Fibroblast of skin of right quadriceps (primary cell): ENCODE data around the gene CHMP4A.

Experiments used
- DNase-seq: peaks from one replicate; pipeline ENCODE4 v3.0.0-alpha.2; 2013

CHMP4A gene

DNA sequence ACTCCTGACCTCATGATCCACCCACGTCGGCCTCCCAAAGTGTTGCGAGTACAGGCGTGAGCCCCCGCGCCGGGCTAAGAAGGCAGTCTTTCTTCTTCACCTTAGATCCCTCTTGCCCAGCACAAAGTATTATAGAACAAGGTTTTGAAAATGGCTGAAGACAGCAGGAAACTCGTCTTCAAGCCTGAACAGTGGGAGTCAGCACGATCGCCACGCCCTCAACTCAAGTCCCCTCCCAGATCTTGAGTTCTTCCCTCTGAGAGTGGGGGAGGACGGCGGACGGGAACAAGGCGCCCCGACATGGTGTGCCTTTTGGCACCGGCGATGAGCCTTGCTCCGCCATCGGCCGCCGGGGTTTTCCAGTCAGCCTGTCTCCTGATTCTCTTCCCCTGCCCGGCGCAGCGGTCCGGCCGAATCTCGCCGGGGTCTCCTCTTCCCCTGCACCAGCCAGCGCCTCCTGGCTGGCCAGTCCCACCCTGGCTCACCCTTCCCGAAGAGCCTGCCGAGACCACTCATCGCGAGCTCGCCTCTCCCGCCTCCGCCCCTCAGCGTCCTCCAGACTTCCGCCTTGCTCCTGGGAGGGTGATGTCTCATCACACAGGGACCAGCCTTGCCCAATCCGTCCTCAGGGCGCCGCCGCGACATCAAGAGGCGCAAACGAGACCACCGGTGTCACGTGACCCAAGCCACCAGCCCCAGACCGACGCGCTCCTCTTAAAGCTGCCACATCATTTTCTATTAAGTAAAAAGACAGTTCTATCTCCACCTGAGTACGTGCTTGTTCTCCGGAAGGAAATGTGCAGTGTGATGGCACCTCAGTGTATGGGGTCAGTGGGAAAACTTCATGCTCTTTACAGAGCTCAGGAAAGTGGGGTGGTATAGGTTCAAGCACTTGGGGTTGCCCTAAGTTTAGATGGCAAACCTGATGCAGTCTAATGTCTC is at the start of gene CHMP4A:
CHMP4A (minus strand) TSS at position 565 of the 942 bp plus-strand sequence; CDS start at position 516, 49 bp downstream.
- DNase-seq = peak; percentile 99

DNA sequence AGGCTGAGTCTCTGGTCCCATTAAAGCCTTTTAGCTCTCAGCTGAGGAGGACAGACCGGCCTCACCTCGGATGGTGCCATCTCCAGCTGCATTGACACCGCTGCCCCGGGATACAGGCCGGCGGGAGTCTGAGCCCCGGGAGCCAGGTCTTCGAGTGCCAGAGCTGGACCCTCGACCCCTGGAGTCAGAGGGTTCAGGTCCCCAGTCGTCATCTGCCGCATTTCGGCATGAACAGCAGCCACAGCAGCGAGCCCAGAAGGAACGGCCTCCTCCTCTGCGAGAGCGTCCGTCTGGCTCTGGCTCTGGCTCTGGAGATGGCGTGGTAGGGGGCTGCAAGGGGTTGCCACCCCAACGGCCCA is 48.7 kb upstream of the CHMP4A start:
- DNase-seq = no peak

- DNase-seq = no peak
Observed at GRCh38 chr14:24261256-24261968, 48.1 kb upstream of the CHMP4A start.

- DNase-seq = no peak
Observed at GRCh38 chr14:24260780-24261157, 47.5 kb upstream of the CHMP4A start.

DNA sequence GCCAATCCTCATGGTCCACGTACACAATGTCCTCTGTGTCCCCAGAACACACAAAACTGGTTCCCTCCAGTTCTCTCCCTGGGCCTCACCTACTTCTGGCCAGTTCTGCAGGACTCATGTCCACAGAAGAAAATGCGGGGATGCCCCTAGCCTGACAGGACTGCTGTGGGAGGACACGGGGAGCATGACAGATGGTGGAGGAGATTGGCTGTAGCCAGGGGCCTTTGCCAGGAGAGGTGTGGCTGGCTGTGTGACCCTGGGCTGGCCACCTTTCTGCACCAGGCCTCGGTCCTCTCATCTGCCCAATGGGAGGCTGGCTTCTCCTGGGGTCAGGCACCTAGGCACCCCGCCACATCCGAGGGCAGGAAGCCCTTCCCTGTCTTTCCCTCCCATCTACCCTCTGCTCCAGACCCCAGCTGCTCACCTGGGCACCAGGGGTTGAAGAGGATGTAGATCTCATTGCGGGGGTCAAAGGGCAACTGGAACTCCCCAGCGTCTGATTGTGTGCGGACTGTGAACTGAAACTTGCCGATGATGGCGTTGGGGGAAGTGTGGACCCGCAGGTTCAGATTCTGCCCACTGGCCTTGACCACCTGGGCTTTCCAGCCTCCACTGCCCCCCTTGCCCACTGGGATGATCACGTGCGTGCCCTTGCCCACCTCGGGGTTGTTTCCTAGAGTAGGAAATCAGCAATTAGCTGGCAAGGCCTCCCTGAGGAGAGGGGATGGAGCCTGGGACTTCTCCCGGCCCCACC is 46.9 kb upstream of the CHMP4A start:
- no peak for DNase-seq

DNA sequence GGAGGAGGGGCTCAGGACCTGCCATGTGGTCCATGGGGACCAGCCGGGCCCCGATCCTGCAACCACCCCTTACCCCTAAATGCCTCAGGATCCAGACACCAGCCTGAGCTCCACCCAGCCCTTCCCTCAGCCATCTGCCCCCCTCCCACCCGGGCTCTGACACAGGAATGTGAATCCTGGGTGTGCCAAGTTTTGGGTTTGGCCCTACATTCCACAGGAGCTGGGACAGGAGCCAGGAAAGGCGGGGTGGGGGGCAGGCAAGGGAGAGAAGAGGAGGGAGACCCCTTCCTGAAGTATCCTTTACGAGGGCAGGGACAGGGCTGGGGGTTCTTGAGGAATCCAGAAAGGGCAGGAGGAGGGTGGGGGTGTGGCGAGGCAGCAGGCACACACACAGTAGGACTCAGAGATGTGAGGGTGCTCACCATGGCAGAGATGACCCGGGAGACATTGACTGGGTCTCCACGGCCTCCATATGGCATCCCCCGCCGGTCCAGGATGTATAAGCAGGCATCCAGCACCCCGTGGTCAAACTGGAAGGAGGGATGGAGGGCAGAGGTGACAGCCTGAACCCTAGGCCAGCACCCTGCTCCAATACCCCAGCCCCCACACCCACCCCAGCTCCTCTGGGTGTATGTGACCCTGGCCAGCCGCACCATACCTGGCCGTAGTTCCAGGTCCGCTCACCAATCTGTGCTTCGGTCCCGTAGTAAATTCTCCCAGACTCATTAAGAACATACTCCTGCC is 46.2 kb upstream of the CHMP4A start:
- peak; percentile 76 for DNase-seq

DNA sequence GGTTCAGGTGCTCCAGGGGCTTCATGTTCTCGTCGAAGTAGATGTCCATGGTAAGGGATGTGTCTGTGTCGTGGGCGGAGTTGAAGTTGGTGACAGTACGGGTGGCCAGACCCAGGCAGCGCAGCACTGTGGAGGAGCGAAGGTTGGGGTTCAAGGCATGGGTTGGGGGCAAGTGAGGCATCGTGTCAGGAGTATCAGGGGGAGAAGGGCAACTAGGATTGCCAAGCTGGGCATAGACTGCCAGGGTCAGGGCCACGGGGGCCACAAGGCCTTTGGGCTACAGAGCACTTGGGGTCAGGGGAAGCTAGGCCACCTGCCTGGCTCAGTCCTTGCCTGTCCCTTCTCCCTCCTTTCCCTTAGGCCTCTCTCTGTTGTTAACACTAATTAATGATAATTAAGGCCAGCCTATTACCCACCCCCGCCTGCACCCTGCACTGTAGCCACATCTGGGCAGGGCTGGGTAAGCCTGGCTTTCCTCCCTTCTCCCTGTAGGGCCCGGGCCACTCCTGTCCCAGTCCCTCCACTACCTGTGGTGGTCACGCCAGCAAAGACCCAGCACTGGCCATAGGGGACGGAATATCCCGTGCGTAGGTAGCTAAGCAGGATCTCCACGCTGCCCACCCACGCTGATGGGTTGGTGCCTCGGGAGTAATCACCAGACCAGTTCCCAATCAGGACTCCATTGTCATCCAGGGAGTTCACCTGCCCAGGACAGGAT is 45.4 kb upstream of the CHMP4A start:
- DNase-seq = no peak

GRCh38 chr14:24258119-24258518 is 44.8 kb upstream of the CHMP4A start:
- DNase-seq = no peak

- DNase-seq = no peak
Observed at GRCh38 chr14:24256960-24257359, 43.7 kb upstream of the CHMP4A start.

GRCh38 chr14:24255931-24256711 is 42.8 kb upstream of the CHMP4A start:
- no peak for DNase-seq

DNA sequence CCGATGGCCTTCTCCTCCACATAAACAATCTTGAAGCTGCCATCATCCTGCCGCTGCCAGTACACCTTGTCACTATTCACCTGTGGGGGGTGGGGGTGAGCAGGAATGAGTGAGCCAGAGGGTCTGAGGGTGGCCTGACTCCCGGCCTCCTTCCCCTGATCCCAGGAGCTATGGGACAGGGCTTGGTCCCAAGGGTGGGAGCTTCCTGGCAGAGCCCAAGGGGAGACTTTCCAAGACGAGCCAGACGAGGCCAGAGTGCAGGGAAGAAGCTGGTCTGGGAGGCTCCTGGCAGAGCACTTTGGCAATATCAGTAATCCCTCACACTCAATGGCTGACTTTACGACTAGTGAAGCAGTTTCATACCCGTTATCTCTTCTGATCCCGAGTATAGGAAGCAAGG is 42.1 kb upstream of the CHMP4A start:
- no peak for DNase-seq

- no peak for DNase-seq
Observed at GRCh38 chr14:24254630-24255392, 41.5 kb upstream of the CHMP4A start.

DNA sequence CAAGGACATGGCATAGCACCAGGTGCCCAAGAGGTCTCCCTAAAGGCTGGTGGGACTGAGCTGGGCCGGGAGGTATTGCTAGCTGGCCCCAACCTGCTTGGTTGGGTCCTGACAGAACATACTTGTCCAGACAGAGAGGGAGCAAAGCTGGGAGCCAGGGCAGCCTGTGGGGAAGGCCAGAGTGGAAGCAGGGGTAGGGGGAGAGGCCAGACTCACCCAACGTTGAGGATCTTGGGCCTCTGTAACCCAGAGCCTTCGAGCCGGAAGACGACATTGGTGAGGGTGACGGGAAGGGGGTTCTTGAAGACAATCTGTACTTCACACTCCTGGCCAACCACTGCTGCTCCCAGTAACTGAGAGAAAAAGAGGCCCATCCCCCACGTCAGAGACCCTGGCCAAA is 40.6 kb upstream of the CHMP4A start:
- DNase-seq = no peak

DNA sequence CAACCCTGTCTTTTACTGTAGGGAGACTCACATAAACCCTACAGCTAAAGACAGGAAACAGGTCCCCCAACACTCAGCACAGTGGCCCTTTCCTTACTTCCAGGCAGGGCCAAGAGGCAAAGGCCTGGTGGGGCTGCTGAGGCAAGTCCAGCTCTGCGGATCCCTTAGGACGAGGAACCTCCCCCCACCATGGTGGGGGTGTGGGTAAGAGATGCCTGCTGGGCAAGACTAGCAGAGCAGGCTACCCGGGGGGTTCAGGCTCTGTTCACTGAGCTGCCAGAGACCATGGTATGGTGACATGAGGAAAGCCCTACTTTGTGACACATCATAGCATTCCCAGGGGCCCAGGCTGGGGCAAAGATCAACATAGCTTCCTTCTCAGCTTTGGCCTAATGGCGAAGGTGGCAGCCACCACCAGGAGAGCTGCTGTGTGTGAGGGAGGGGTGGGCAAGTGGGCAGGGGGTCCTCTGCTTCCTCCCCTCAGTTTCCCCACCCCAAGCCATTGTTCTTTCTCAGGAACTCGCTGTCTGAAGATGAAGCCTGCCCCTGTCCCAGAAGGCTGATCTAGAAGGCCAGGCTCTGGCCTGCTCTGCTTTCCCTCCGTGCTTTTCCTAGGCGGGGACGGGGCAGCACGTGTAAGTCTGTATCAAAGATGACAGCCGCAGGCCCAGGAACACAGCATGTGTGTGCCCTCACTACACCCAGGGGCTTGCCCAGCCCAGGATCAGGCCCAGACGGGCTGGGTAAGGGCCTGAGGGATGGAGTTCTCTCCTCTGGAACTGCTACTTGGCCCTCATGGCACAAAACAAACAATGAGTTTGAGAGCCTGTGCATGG is 39.2 kb upstream of the CHMP4A start:
- no peak for DNase-seq

GRCh38 chr14:24251880-24252288 is 38.6 kb upstream of the CHMP4A start:
- DNase-seq = peak; percentile 12

GRCh38 chr14:24250354-24250753 is 37.1 kb upstream of the CHMP4A start:
- no peak for DNase-seq

GRCh38 chr14:24249230-24250021 is 36.1 kb upstream of the CHMP4A start:
- no peak for DNase-seq

GRCh38 chr14:24247422-24247821 is 34.1 kb upstream of the CHMP4A start:
- DNase-seq = no peak
